Measurements from ENCODE around the gene ILDR1.

The ILDR1 gene

GRCh38 chr3:121969631-121970030, 52.4 kb downstream of the ILDR1 start:
- no peak for TF ChIP-seq REST (IDR thresholded peaks at IDR 0.05; ENCODE audit: insufficient read depth in 1 of 2, low read depth in 2 of 2, low read length in 2 of 2)
- no peak for TF ChIP-seq TAF1 (IDR thresholded peaks at IDR 0.05; ENCODE audit: borderline replicate concordance, insufficient read depth, low read length)
- TF ChIP-seq FOXP2 (optimal IDR thresholded peaks at IDR 0.05; ENCODE audit: borderline replicate concordance, extremely low read depth, extremely low read length, insufficient read depth): no peak
- TF ChIP-seq POLR2AphosphoS5 (IDR thresholded peaks at IDR 0.05; ENCODE audit: low read depth, low read length): no peak
- no peak for TF ChIP-seq SIN3A (IDR thresholded peaks at IDR 0.05; ENCODE audit: borderline replicate concordance, insufficient read depth, low read length)

GRCh38 chr3:121963608-121964007, 58.4 kb downstream of the ILDR1 start:
- TF ChIP-seq POLR2AphosphoS5 (IDR thresholded peaks at IDR 0.05; ENCODE audit: low read depth, low read length): no peak
- TF ChIP-seq TAF1 (IDR thresholded peaks at IDR 0.05; ENCODE audit: borderline replicate concordance, insufficient read depth, low read length): no peak
- no peak for TF ChIP-seq FOXP2 (optimal IDR thresholded peaks at IDR 0.05; ENCODE audit: borderline replicate concordance, extremely low read depth, extremely low read length, insufficient read depth)
- TF ChIP-seq REST (IDR thresholded peaks at IDR 0.05; ENCODE audit: insufficient read depth in 1 of 2, low read depth in 2 of 2, low read length in 2 of 2): no peak
- TF ChIP-seq SIN3A (IDR thresholded peaks at IDR 0.05; ENCODE audit: borderline replicate concordance, insufficient read depth, low read length): no peak

GRCh38 chr3:121962443-121962842, 59.6 kb downstream of the ILDR1 start:
- no peak for TF ChIP-seq TAF1 (IDR thresholded peaks at IDR 0.05; ENCODE audit: borderline replicate concordance, insufficient read depth, low read length)
- no peak for TF ChIP-seq SIN3A (IDR thresholded peaks at IDR 0.05; ENCODE audit: borderline replicate concordance, insufficient read depth, low read length)
- no peak for TF ChIP-seq FOXP2 (optimal IDR thresholded peaks at IDR 0.05; ENCODE audit: borderline replicate concordance, extremely low read depth, extremely low read length, insufficient read depth)
- TF ChIP-seq REST (IDR thresholded peaks at IDR 0.05; ENCODE audit: insufficient read depth in 1 of 2, low read depth in 2 of 2, low read length in 2 of 2): no peak
- TF ChIP-seq POLR2AphosphoS5 (IDR thresholded peaks at IDR 0.05; ENCODE audit: low read depth, low read length): no peak

GRCh38 chr3:121961283-121961682, 60.8 kb downstream of the ILDR1 start:
- TF ChIP-seq TAF1 (IDR thresholded peaks at IDR 0.05; ENCODE audit: borderline replicate concordance, insufficient read depth, low read length) (no peak), REST (IDR thresholded peaks at IDR 0.05; ENCODE audit: insufficient read depth in 1 of 2, low read depth in 2 of 2, low read length in 2 of 2) (no peak), POLR2AphosphoS5 (IDR thresholded peaks at IDR 0.05; ENCODE audit: low read depth, low read length) (no peak), SIN3A (IDR thresholded peaks at IDR 0.05; ENCODE audit: borderline replicate concordance, insufficient read depth, low read length) (no peak), FOXP2 (optimal IDR thresholded peaks at IDR 0.05; ENCODE audit: borderline replicate concordance, extremely low read depth, extremely low read length, insufficient read depth) (no peak)

GRCh38 chr3:121958801-121959200, 63.2 kb downstream of the ILDR1 start:
- TF ChIP-seq SIN3A (IDR thresholded peaks at IDR 0.05; ENCODE audit: borderline replicate concordance, insufficient read depth, low read length) (no peak), FOXP2 (optimal IDR thresholded peaks at IDR 0.05; ENCODE audit: borderline replicate concordance, extremely low read depth, extremely low read length, insufficient read depth) (no peak), POLR2AphosphoS5 (IDR thresholded peaks at IDR 0.05; ENCODE audit: low read depth, low read length) (no peak), TAF1 (IDR thresholded peaks at IDR 0.05; ENCODE audit: borderline replicate concordance, insufficient read depth, low read length) (no peak), REST (IDR thresholded peaks at IDR 0.05; ENCODE audit: insufficient read depth in 1 of 2, low read depth in 2 of 2, low read length in 2 of 2) (no peak)

All from PFSK-1 (cell line).